ENCODE results near the gene KRTAP10-1.
A peak's percentile ranks its signal among the peaks of the same experiment; 100 is the strongest.
"Not testable (repeated sequence)": the region's sequence is repeated elsewhere in the genome, so short reads cannot be mapped to it uniquely, and the experiment has no call there.

Gene KRTAP10-1

DNA sequence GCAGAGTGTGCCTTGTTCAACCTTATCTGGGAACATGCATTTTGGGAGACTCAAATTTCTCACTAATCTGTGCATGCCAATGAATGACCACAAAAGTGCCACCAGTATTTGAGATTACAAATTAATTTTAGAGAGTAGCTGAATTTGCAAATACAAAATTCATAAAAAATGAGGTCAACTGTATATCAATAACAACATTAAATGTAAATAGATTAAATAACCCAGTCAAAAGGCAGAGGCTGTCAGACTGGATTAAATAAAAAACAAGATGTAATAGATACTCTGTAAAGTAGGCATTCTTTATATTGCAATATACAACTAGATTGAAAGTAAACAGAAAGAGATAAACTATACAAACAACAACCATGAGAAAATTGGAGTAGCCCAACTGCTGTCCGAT lies 24.1 kb upstream of the KRTAP10-1 start:
- in situ Hi-C loops (cut with MboI; ENCODE audit: low pct_unique_long_range_greater_than_20kb, low sequenced_read_pairs, unreplicated experiment) = no loop called here
- TF ChIP-seq, protein P1, sequence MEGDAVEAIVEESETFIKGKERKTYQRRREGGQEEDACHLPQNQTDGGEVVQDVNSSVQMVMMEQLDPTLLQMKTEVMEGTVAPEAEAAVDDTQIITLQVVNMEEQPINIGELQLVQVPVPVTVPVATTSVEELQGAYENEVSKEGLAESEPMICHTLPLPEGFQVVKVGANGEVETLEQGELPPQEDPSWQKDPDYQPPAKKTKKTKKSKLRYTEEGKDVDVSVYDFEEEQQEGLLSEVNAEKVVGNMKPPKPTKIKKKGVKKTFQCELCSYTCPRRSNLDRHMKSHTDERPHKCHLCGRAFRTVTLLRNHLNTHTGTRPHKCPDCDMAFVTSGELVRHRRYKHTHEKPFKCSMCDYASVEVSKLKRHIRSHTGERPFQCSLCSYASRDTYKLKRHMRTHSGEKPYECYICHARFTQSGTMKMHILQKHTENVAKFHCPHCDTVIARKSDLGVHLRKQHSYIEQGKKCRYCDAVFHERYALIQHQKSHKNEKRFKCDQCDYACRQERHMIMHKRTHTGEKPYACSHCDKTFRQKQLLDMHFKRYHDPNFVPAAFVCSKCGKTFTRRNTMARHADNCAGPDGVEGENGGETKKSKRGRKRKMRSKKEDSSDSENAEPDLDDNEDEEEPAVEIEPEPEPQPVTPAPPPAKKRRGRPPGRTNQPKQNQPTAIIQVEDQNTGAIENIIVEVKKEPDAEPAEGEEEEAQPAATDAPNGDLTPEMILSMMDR (IDR thresholded peaks at IDR 0.05; ENCODE audit: extremely low read depth, insufficient read depth, missing control alignments) = no peak
- no peak for DNase-seq (ENCODE audit: low spot score)

DNA sequence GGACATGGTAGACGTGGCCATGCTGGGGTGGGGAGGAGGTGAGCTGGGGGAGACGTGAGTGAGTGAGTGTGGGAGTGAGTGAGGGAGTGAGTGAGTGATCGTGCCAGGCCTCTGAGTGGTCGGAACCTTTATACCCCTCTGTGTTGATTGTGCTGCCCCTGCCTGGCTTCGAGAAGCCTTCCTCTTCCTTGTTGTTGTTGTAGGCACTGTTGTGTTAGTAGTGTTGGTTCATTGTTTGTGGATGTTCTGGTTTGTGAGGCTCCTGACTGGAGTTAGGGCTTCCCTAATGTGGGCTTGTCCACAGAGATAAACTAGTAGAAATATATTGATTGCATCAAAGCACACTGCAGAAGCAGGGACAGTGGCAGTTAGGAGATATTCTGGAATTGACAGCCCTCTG lies 18.7 kb upstream of the KRTAP10-1 start, which contains the start of gene KRTAP10-3:
KRTAP10-3 (minus strand) TSS at position 101 of the 400 bp plus-strand sequence; CDS start at position 21, 80 bp downstream.
- TF ChIP-seq, protein P1 (IDR thresholded peaks at IDR 0.05; ENCODE audit: extremely low read depth, insufficient read depth, missing control alignments) = no peak
- DNase-seq (ENCODE audit: low spot score) = no peak
- in situ Hi-C loops (cut with MboI; ENCODE audit: low pct_unique_long_range_greater_than_20kb, low sequenced_read_pairs, unreplicated experiment) = no loop called here

DNA sequence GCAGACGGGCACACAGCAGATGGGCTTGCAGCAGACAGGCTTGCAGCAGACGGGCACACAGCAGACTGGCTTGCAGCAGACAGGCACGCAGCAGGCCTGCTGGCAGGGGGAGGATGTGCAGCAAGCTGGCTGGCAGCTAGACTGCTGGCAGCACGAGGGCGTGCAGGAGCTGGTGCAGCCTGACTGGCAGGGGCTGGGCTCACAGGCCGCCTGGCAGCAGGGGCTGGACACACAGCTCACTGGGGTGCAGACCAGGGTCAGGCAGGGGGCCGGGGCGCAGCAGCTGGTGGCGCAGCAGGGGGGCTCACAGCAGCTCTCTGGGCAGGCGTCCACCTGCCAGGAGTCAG lies 18.3 kb upstream of the KRTAP10-1 start:
- in situ Hi-C loops (cut with MboI; ENCODE audit: low pct_unique_long_range_greater_than_20kb, low sequenced_read_pairs, unreplicated experiment) = not testable (repeated sequence)

DNA sequence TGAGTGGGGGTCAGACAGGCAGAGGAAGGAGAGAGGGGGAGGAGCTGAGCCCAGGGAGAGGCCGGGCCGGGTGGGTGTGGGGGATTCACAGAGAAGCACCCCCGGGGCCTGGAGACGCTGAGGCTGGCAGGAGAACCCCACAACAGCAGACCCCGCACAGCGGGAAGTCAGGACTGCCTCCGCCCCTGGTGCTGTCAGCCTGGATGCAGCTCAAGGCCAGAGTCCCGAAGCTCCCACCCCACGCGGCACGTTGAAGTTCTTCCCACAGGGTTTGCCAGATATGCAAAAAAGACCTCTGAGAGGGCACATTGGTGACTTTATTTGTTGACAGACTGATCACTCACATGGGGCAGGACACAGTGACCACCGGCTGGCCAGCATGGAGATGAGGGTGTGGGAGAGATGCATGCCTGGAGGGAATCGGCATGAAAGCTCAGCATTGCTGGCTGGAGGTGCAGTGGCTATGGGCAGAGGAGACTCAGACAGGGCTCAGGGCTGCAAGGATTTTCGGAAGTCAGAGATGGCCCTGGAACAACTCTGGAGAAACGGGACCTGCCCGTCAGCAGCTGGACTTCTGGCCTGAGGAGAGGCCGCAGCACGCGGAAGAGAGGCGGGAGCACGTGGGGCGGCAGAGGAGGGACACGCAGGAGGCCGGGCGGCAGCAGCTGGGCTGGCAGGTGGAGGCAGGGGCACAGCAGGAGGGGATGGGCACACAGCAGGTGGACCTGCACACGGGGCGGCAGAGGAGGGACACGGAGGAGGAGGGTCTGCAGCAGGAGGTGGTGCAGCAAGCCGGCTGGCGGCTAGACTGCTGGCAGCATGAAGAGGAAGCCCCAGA lies 17.7 kb upstream of the KRTAP10-1 start:
- in situ Hi-C loops (cut with MboI; ENCODE audit: low pct_unique_long_range_greater_than_20kb, low sequenced_read_pairs, unreplicated experiment) = no loop called here
- no peak for DNase-seq (ENCODE audit: low spot score)
- TF ChIP-seq, protein P1 (IDR thresholded peaks at IDR 0.05; ENCODE audit: extremely low read depth, insufficient read depth, missing control alignments) = no peak

More for the DNA sequence above, 18.3 kb upstream of the KRTAP10-1 start:
- not testable (repeated sequence) for DNase-seq (ENCODE audit: low spot score)

DNA sequence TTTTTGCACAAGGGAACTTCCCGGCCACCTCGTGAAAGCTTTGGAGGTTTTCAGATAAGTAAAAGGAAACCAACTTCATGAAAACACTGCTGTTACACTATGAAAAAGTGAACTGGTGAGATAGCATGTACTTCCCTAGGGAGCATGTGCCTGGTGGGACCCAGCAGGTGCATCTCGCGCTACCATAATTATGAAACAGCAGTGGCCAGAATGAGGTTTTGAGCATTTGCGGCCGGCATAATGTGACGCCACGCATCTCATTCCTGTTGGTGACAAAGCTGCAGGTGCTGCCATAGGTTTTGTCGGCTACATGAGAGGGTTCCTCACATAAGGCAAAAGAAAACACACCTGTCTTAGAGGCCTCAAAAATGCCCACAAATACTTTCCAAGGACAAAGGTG lies 16.9 kb upstream of the KRTAP10-1 start:
- in situ Hi-C loops (cut with MboI; ENCODE audit: low pct_unique_long_range_greater_than_20kb, low sequenced_read_pairs, unreplicated experiment) = no loop called here
- peak; percentile 69 for DNase-seq (ENCODE audit: low spot score)
- TF ChIP-seq, protein P1 (IDR thresholded peaks at IDR 0.05; ENCODE audit: extremely low read depth, insufficient read depth, missing control alignments) = no peak

DNA sequence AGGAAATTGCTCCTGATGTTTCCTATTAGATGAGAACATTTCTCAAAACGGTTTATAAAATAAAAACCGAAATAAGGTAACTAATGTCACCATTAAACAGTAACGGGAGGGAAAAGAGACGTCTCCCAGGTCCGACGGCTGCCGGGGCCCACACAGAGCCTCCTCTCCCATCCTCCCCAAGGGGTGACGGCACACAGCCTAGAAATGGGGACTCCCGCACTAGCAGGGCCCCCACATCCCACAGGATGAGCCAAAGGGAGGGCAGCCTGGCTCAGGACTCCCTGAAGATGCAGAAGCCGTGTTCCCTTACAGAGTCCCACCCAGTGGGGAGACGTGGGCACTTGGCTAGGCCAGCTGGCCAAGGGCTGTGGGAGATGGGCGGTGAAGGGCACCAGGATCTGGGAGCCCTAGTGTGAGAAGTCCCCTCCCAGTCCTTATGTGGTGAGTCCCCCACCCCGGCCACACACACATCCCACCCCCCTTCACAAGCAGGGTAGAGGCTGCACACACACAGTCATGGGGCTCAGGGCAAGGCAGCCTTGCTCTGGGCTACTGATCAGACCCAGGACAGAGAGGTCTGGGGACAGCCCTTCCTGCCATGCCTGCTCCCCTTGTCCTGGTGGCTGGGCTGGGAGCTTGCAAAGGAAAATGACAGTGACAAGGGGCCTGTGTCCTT lies 15.3 kb upstream of the KRTAP10-1 start:
- in situ Hi-C loops (cut with MboI; ENCODE audit: low pct_unique_long_range_greater_than_20kb, low sequenced_read_pairs, unreplicated experiment) = no loop called here
- TF ChIP-seq, protein P1 (IDR thresholded peaks at IDR 0.05; ENCODE audit: extremely low read depth, insufficient read depth, missing control alignments) = no peak
- no peak for DNase-seq (ENCODE audit: low spot score)

DNA sequence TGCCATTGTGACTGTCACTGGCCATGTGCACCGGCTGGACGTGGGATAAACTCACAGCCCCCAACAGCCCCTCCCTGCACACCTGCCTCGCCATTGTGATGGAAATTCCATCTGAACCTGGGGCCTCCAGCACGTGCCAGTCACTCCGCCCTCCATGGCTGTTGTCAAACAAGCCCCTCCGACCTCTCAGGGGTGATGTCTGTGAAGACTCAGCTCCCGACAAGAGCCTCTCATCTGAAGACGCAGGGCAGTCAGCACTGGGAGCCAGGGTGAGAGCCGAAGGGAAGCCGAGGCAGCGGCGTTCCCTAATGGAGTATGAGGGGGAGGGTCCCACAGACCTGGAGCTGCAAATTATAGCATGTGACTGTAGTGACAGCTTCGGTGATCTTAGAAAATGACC lies 12.7 kb upstream of the KRTAP10-1 start:
- TF ChIP-seq, protein P1 (IDR thresholded peaks at IDR 0.05; ENCODE audit: extremely low read depth, insufficient read depth, missing control alignments) = no peak
- DNase-seq (ENCODE audit: low spot score) = no peak
- in situ Hi-C loops (cut with MboI; ENCODE audit: low pct_unique_long_range_greater_than_20kb, low sequenced_read_pairs, unreplicated experiment) = no loop called here

Data from GM13977 (cell line).